ENCODE results near the gene DYRK1A. TPM values are rescaled to one million over a fixed set of nuclear protein-coding genes. Genes with fewer than 3 reads are reported as not detected.
A peak's percentile ranks its signal among the peaks of the same experiment; 100 is the strongest.

DYRK1A gene
- total RNA-seq, 2 donors from 2014 or later, result 83.5 to 90.1 TPM

DNA sequence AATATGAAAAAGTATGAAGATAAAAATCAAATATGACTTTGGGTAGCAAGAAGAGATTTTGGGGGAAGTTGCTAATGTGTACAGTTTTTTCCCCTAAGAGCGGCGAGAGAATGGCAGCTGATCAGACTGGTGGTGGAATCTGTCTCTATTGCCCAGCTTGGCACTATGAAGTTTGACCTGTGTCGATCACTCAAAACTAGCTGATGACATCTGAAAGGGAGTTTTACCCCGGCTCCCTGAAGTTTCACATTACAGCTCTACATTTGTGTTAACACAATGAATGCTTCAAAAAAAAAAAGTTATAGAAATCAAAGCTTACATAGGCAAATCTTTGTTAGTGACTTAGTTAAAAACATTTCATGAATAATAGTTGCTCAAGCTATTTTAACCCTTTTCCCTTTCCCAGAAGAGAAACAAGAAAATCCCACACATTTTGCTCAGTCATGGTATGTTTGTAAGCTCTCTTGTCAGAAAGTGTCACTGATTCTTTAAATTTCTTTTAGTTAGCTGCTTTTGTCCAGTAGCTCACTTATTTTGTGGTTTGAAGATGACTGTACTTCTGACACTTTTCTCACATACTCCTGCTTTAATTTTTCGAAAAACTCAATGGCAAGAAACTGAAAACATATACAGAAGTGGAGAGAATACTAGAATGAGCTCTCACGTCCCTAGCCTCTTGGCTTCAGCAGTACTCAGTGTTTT, 41.3 kb downstream of the DYRK1A start:
- Mint-ChIP-seq H3K4me1 (ENCODE audit: low read depth in 2 of 2) (peaks cover 66 to 80% of the 10 kb centered on the region in 2 donors), H3K4me3 (peak overlapping the region; percentile 58), H3K36me3 (peaks cover 4% of the 10 kb centered on the region), H3K9me3 (no peaks in the 10 kb centered on the region), H3K27ac (peak overlapping the region; percentile 67 to 84), H3K27me3 (no peaks in the 10 kb centered on the region)
- DNase-seq (ENCODE audit: low spot score), result no peak
- ATAC-seq, result peak; percentile 82

DNA sequence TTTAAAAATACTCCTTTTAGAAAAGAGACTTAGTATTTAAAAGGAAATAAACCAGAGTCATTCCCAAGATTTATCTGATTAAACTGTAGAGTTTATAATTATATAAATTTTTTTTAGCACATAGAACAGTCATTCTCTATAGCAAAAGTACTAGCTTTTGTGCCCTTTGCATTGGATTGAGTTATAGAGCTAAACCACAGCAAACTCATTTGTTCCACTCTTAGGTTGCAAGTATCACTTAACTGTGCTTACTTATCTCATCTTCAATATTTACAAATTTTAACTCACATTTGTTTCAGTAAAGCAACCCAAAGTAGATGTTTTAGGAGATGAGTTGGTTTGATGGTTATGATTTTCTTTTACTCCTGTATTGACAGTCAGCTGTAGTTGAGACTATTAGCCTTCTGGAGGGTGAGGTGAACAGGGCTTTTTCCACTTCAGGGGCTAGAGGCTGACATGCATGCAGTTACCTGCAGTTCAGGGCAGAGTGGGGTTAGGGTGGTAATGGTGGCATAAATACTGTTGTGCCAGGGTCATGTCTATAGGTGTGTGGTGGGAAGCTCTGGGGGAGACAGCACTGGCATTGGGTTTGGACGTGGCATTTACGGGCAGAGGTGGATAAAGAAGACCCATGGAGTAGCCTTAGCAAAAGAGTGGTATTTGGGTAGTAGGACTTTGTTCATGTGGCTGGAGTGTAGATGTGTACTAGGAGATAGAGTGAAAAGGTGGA, 42.1 kb downstream of the DYRK1A start:
- Mint-ChIP-seq H3K4me3 (peak overlapping the region; percentile 58), H3K9me3 (no peaks in the 10 kb centered on the region), H3K4me1 (ENCODE audit: low read depth in 2 of 2) (peaks cover 63 to 78% of the 10 kb centered on the region in 2 donors), H3K27me3 (no peaks in the 10 kb centered on the region), H3K36me3 (no peaks in the 10 kb centered on the region), H3K27ac (peak overlapping the region; percentile 67 to 84)
- DNase-seq (ENCODE audit: low spot score) (no peak), ATAC-seq (peak in 1 of 2 donors; percentile 59)

DNA sequence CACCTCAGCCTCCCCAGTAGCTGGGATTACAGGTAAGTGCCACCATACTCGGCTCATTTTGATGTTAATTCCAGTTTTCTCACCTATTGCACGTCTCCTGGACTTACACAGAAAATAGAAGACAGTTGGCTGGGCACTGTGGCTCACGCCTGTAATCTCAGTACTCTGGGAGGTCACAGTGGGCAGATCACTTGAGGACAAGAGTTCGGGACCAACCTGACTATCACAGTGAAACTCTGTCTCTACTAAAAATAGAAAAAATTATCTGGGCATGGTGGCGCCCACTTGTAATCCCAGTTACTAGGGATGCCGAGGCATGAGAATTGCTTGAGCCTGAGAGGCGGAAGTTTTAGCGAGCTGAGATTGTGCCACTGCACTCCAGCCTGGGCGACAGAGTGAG, 44.1 kb downstream of the DYRK1A start:
- DNase-seq (ENCODE audit: low spot score) (no peak), ATAC-seq (no peak)
- H3K9me3 Mint-ChIP-seq, result no peaks in the 10 kb centered on the region
- no peaks in the 10 kb centered on the region for H3K36me3 Mint-ChIP-seq
- peak overlapping the region in 1 of 2 donors; percentile 46 for H3K27ac Mint-ChIP-seq
- H3K4me3 Mint-ChIP-seq, result no peak overlapping the region
- peaks cover 60 to 77% of the 10 kb centered on the region in 2 donors for H3K4me1 Mint-ChIP-seq (ENCODE audit: low read depth in 2 of 2)
- no peaks in the 10 kb centered on the region for H3K27me3 Mint-ChIP-seq

DNA sequence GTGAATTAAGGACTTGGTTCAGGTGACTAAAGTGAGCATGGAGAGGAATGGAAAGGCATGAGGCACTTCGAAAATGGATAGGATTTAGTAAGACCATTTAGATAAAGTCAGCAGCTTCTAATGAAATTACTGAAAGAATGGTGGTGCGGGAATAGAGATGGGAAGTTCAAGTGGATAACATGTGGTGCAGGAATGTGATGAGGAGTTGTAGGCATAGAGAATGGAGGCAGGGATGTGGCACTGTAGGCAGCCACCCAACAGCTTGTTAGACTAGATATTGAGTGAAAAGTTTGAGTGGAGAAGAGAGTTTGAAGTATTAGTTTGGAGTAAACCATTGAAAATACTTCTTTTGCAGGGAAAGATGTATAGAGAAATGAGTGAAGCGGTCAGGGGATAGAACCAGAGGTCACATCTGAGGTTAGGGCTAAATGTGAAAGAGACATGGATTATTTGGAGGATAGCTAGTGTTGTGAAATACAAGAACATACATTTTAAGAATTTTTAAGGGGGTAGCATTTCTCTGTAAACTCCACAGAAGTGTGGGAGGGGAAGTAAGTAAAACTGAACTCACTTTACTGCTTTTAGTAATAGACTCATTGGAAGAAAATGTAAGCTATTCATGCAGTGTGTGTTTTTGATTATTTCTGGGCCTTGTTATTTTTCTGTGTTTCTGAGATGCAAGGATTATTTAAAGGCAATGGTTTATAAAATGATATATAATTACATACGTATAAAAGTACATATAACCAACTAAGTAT, 46.2 kb downstream of the DYRK1A start:
- Mint-ChIP-seq H3K36me3 (no peaks in the 10 kb centered on the region), H3K4me1 (ENCODE audit: low read depth in 2 of 2) (peaks cover 56 to 78% of the 10 kb centered on the region in 2 donors), H3K27ac (peak overlapping the region in 1 of 2 donors; percentile 1), H3K27me3 (no peaks in the 10 kb centered on the region), H3K4me3 (no peak overlapping the region), H3K9me3 (no peaks in the 10 kb centered on the region)
- ATAC-seq (no peak), DNase-seq (ENCODE audit: low spot score) (no peak)

DNA sequence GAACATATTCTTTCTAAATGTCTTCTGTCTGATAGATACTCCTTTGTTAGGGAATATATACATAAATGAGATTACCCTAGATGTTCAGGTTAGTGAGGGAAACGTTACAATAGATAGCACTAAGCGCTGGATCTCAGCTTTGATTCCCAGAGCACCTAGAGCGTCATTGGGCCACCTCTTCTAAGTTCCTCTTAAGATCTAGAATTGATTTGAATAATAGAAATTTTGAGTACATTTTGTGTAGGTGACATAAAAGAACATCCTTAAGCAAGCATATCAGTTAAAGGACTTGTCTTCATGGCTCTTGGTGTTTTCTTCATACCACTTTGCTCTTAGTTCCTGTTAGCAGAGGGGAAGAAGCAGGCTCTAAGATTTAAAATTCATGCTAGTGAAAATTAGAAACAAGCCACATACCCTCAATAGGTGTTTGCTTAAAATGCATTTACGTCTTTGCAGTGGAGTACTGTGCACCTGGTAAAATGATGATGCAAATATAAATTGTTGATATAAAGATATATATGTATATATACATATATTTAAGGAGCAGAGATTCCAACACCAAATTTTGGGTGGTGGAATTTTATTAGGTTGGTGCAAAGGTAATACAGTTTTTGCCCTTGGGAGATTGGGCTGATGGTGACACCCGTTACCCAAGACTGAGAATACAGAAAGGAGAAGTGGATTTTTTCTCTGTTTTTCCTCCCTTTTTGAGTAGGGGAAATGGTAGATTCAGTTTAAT, 47.1 kb downstream of the DYRK1A start:
- H3K4me3 Mint-ChIP-seq, result no peak overlapping the region
- peaks cover 50 to 79% of the 10 kb centered on the region in 2 donors for H3K4me1 Mint-ChIP-seq (ENCODE audit: low read depth in 2 of 2)
- no peaks in the 10 kb centered on the region for H3K9me3 Mint-ChIP-seq
- no peak for DNase-seq (ENCODE audit: low spot score)
- H3K36me3 Mint-ChIP-seq, result no peaks in the 10 kb centered on the region
- H3K27me3 Mint-ChIP-seq, result no peaks in the 10 kb centered on the region
- no peak for ATAC-seq
- H3K27ac Mint-ChIP-seq, result no peak overlapping the region

DNA sequence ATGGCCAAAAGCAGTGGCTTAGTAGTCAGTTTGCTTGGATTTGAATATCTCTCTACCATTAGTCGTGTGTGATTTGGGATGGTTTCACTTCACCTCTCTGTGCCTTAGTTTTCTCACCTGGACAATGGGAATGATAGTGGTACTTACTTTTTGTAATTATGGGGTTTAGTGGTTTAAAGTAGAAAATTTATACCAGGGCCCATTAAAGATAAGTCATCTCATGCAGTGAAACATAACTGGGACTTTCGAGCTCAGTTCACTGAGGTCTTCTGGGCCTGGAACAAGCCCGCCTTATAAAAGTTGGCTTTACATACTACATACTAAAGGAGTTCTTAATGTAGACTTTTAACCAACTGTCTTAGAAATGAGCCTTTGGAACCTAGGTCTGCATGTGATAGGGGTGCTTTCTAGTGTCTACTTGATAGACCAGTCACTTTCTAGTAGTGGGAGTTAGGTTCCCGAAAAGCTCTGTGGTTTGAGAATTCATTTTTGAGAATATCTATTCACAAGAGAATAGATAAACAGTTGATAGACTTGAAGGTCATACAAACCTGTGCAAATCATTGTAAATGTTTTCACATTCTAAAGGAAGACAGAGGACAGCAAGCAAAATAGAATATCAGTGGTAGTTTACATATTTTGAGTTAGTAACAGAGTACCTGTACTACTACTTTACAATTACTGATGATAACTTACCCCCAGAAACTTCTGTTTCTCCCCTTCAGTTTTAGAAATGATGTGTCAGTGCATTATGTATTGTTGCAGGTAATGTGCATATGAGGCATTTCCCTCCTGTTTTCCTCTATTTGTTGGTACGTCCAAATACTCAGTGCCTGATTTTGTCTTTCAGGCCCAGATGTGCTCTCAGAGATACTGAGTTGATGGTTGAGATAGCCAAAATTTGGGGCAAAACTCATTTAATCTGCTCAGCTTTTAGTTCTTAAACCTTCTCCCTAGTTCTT, 48.0 kb downstream of the DYRK1A start:
- H3K27me3 Mint-ChIP-seq, result no peaks in the 10 kb centered on the region

DNA sequence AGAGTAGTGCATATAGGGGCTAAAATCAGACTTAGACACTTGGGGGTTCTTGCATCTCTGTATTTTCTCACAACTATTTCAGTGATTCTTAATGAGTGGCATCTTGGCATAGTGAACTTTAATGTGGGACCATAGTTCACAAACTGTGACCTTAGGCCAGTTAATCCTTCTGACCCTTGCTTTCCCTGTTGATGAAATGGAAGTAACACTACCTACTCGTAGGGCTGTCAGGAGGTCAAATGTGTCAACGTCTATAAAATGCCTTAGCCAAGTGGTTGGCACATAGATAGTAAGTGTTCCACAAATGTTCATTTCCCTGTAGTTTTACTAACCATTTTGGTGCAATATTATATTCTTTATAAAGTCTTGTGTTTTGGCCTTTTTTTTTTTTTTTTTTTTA, 49.4 kb downstream of the DYRK1A start:
- Mint-ChIP-seq H3K9me3 (no peaks in the 10 kb centered on the region), H3K27ac (peak overlapping the region; percentile 14 to 84), H3K4me1 (ENCODE audit: low read depth in 2 of 2) (peaks cover 52 to 86% of the 10 kb centered on the region in 2 donors), H3K36me3 (no peaks in the 10 kb centered on the region), H3K4me3 (peak overlapping the region; percentile 2), H3K27me3 (no peaks in the 10 kb centered on the region)
- DNase-seq (ENCODE audit: low spot score) (no peak), ATAC-seq (peak in 1 of 2 donors; percentile 73)

More for the DNA sequence above, 48.0 kb downstream of the DYRK1A start:
- ATAC-seq (no peak), DNase-seq (ENCODE audit: low spot score) (no peak)
- Mint-ChIP-seq H3K27ac (peak overlapping the region; percentile 14 to 84), H3K4me3 (no peak overlapping the region), H3K36me3 (no peaks in the 10 kb centered on the region), H3K4me1 (ENCODE audit: low read depth in 2 of 2) (peaks cover 53 to 82% of the 10 kb centered on the region in 2 donors), H3K9me3 (no peaks in the 10 kb centered on the region)

DNA sequence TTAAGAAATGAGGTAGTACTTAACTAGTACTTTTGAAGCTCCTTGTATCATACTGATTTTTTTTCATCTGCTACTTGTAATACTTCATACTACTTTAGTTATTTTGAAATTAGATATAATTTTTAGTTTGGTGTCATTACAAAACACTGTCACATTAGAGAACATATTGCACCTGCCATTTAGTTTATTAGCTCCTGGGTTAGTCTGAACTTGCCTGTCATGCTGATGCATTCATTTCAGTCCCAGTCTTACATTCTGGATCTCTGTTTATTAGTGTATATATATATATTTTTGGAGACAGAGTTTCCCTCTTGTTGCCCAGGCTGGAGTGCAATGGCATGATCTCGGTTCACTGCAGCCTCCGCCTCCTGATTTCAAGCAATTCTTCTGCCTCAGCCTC, 50.3 kb downstream of the DYRK1A start:
- Mint-ChIP-seq H3K9me3 (no peaks in the 10 kb centered on the region), H3K27ac (no peak overlapping the region), H3K4me3 (no peak overlapping the region), H3K4me1 (ENCODE audit: low read depth in 2 of 2) (peaks cover 47 to 79% of the 10 kb centered on the region in 2 donors), H3K27me3 (no peaks in the 10 kb centered on the region), H3K36me3 (no peaks in the 10 kb centered on the region)
- no peak for ATAC-seq
- DNase-seq (ENCODE audit: low spot score), result no peak

DNA sequence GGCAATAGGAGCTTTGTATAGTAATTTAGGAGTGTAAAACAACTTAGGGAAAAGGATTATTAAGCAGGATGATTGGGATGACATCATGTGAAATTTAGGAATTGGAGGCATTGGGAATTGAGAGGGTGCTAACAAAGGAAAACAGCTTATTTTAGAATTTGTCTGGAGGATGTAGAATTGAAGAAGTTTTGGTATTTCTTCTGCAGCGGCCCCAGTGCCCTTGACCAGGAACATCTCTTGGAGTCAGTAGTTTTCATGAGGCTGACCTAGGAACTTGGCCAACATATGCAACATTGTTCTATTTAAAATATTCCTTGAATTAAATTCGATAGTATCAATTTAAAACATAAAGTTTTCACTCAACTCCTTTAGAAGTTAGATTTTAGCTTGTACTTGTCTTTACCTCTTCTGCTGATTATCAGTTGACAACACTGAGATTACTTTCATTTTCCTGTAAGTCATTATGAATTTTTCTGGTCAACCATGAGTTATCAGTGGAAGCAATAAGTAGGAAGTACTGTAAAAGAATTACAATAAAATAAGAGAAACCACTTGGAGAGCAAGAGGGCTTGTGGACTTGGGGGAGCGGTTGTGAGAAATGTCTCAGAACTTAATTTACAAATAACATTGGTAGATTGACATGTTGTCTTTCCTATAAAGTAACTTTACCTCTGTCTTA, 52.8 kb downstream of the DYRK1A start:
- DNase-seq (ENCODE audit: low spot score), result no peak
- no peaks in the 10 kb centered on the region for H3K27me3 Mint-ChIP-seq
- peak overlapping the region; percentile 54 for H3K4me3 Mint-ChIP-seq
- peaks cover 39 to 68% of the 10 kb centered on the region in 2 donors for H3K4me1 Mint-ChIP-seq (ENCODE audit: low read depth in 2 of 2)
- ATAC-seq, result peak in 1 of 2 donors; percentile 33
- no peaks in the 10 kb centered on the region for H3K36me3 Mint-ChIP-seq
- H3K9me3 Mint-ChIP-seq, result no peaks in the 10 kb centered on the region
- peak overlapping the region; percentile 17 to 74 for H3K27ac Mint-ChIP-seq

DNA sequence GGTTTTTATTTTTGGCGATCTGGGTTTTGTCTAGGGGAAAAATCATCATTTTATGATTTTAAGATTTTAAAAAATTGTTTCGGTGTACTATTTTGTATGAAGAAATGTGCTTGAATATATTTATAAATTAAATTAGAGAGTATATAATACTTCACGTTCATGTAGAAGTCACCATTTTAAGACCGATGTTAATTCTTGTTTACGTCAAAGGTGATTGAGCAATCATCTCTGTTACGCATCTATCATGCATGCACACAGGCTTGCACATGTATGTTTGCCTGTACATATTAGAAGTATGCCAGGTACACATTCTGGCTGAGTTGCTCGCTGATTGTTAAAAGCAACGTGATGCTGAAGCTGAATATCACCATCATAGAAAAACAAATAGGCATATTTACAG, 54.7 kb downstream of the DYRK1A start:
- DNase-seq (ENCODE audit: low spot score) (no peak), ATAC-seq (no peak)
- no peaks in the 10 kb centered on the region for H3K9me3 Mint-ChIP-seq
- peaks cover 9% of the 10 kb centered on the region for H3K36me3 Mint-ChIP-seq
- H3K27me3 Mint-ChIP-seq, result no peaks in the 10 kb centered on the region
- no peak overlapping the region for H3K4me3 Mint-ChIP-seq
- peaks cover 36 to 58% of the 10 kb centered on the region in 2 donors for H3K4me1 Mint-ChIP-seq (ENCODE audit: low read depth in 2 of 2)
- no peak overlapping the region for H3K27ac Mint-ChIP-seq

DNA sequence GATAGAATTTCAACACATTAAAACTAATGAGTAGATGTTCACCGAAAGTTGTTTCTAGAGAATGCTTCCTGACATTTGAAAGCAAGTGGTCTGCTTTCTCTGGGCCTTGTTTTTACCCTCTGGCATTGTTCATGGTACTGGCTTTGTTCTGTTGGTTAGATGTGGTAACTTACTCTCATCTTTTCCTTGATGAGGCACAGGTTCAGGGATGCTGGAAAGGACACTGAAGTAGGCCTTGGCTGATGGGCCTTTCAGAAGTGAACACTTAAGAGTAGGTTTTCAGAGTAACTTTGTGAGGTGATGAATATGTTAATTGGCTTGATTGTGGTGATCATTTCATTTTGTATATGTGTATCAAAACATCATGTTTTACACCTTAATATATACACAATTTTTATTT, 55.8 kb downstream of the DYRK1A start:
- ATAC-seq, result no peak
- no peaks in the 10 kb centered on the region for H3K9me3 Mint-ChIP-seq
- DNase-seq (ENCODE audit: low spot score), result no peak
- peaks cover 39 to 54% of the 10 kb centered on the region in 2 donors for H3K4me1 Mint-ChIP-seq (ENCODE audit: low read depth in 2 of 2)
- peak overlapping the region in 1 of 2 donors; percentile 79 for H3K27ac Mint-ChIP-seq
- no peaks in the 10 kb centered on the region for H3K27me3 Mint-ChIP-seq
- H3K4me3 Mint-ChIP-seq, result no peak overlapping the region
- H3K36me3 Mint-ChIP-seq, result peaks cover 10% of the 10 kb centered on the region

DNA sequence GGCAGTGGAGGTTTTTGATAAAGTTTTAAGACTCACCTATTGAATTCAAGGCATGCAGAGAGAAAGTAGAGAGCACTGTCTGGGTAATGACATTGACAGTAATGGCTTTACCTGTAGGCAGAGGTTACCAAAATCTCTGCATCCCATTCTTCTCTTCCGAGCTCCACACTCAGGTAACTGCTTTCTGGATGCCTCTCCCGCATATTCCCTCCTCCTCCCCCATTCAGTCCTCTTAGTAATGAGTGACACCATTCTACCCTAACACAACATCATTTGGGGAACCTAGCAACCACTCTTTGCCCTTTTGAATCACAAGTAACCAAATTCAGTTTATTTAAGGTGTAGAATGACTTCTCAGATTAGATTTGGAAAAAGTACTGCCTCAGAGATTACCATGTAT, 56.5 kb downstream of the DYRK1A start:
- peaks cover 38 to 47% of the 10 kb centered on the region in 2 donors for H3K4me1 Mint-ChIP-seq (ENCODE audit: low read depth in 2 of 2)
- H3K27ac Mint-ChIP-seq, result peak overlapping the region in 1 of 2 donors; percentile 79
- peaks cover 10% of the 10 kb centered on the region for H3K36me3 Mint-ChIP-seq
- no peak for ATAC-seq
- no peak for DNase-seq (ENCODE audit: low spot score)
- H3K4me3 Mint-ChIP-seq, result no peak overlapping the region
- no peaks in the 10 kb centered on the region for H3K9me3 Mint-ChIP-seq
- no peaks in the 10 kb centered on the region for H3K27me3 Mint-ChIP-seq
